IPS DF 6.9 (cell line): ENCODE results near the gene MSLN.

Source experiments
- DNase-seq: peaks from one replicate; pipeline ENCODE4 v3.0.0-alpha.2; 2013; ENCODE audit warnings: low read depth, low spot score
- H3K27ac ChIP-seq: one replicate; pipeline ENCODE4 v1.5.1; 2013; ENCODE audit warnings: low read length, control low read depth
- H3K27me3 ChIP-seq: 2 replicates; pipeline ENCODE4 v1.6.1; 2013; ENCODE audit warnings: mild to moderate bottlenecking, low read length; ENCODE audit not compliant: control insufficient read depth, insufficient read depth
- H3K36me3 ChIP-seq: 2 replicates; pipeline ENCODE4 v1.6.1; 2013; ENCODE audit warnings: low read length; ENCODE audit not compliant: control insufficient read depth, insufficient read depth
- H3K4me1 ChIP-seq: 2 replicates; pipeline ENCODE4 v1.6.1; 2013; ENCODE audit warnings: low read length; ENCODE audit not compliant: control insufficient read depth, insufficient read depth
- H3K4me3 ChIP-seq: 2 replicates; pipeline ENCODE4 v1.5.1; 2013; ENCODE audit warnings: mild to moderate bottlenecking, low read length
- H3K9me3 ChIP-seq: 2 replicates; pipeline ENCODE4 v1.6.1; 2013; ENCODE audit warnings: low read length, inconsistent platforms; ENCODE audit not compliant: control insufficient read depth, insufficient read depth
- WGBS: extraction: QIAGEN DNeasy Blood & Tissue Kit; methylation state at CpG from one replicate; pipeline ENCODE4 v1.1.7; 2013; ENCODE audit warnings: mixed read lengths, missing lambda C conversion rate; ENCODE audit not compliant: insufficient read length, insufficient coverage; 5-methylcytosine and 5-hydroxymethylcytosine counted together

MSLN gene

DNA sequence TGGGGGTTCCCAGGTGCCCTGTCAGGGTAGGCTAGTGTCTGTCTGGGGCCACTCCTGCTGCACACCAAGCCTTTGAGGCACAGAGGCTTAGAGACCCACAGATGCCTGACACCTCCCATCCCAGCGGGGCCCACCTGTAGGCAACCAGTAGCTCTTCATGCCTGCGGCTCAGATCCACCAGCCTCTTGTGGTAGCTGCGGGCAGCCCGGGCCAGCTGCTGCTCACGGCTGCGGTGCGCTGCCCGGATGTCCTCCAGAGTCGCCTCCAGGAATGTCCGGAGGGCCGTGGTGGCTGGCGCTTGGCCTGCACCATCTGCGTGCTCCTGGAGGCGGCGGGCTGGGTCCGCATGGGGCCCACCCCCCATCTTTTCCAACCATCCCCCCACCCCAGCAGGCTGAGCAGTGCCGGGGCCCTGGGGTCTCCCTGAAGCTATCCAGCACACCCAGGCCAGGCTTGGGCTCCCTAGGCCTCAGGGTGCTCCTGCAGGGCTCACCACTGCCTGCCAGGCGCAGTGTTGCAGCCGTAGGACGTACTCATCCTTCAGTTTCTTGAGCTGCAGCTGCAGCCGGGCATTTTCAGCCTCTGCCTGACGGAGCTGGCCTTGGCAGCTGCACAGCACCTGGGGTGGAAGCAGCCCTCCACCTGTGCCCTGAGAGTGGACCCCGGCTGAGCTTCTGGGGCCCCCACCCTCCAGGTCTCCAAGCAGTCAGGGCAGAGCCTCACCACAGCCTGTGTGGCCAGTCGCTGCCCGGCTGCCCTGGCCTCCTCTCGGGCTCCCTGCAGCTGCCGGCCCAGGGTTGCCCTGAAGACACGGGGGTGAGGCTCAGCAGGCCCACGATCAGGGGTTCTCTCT is 36.1 kb upstream of the MSLN start:
- no peak overlapping the region for H3K27ac ChIP-seq
- H3K9me3 ChIP-seq, result no peaks in the 10 kb centered on the region
- H3K4me1 ChIP-seq, result peaks cover 7% of the 10 kb centered on the region
- no peaks in the 10 kb centered on the region for H3K27me3 ChIP-seq
- WGBS, result no CpG with 5 or more reads among the region's 29 CpGs
- DNase-seq, result no peak
- H3K4me3 ChIP-seq, result no peak overlapping the region
- no peaks in the 10 kb centered on the region for H3K36me3 ChIP-seq

DNA sequence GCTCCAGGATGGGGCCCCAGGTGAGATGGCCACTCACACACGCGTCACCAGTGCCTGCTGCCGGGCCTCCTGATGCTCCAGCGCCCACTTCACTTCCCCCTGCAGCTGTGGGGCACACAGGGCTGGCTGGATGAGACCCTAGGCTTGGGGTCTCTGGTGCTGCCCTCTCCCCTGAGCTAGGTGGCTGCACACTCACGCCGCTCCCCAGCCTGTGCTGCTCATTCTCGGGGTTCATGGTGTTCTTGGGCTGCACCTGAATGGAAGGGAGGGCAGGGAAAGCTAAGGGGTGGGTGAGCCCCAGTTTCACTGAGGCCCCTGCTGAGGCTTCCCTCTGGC is 35.5 kb upstream of the MSLN start:
- peaks cover 5% of the 10 kb centered on the region for H3K4me1 ChIP-seq
- DNase-seq, result no peak
- no peak overlapping the region for H3K4me3 ChIP-seq
- H3K27ac ChIP-seq, result no peak overlapping the region
- no peaks in the 10 kb centered on the region for H3K27me3 ChIP-seq
- H3K36me3 ChIP-seq, result no peaks in the 10 kb centered on the region
- no peaks in the 10 kb centered on the region for H3K9me3 ChIP-seq
- WGBS, result no CpG with 5 or more reads among the region's 7 CpGs

DNA sequence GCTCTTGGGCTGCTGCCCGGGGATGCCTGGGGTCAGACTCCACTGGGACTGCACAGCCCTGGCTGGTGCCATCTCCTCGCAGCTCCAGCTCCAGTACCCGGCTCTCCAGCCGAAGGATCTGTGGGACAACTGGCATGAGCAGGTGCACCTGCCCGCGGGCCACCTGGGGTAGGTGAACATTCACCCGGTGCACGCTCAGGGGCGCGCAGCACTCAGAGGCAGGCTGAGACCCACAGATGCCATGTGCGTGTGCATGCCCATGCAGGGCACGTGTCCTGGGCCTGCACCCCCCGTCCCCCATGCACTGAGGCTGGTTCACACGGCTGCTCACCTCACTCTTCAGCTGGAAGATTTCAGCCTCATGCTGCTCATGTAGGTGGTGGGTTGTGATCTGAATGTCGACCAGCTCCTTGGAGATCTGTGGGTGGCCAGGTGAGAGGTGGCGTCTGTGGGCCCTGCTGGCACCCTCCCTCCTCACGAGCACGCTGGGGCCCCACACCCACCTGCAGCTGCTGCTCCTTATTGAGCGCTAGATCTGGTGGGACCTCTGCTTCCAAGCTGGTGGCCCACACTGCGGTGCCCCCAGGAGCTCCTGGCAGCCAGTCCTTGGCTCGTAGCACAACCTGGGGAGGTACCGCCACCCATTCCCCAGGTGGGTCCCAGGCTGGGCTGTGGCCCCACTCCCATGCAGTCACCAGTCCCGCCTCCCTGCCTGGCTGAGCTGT is 34.9 kb upstream of the MSLN start:
- no peaks in the 10 kb centered on the region for H3K9me3 ChIP-seq
- peaks cover 3% of the 10 kb centered on the region; the same call in 1 of the 2 replicates for H3K4me1 ChIP-seq
- DNase-seq, result no peak
- H3K36me3 ChIP-seq, result no peaks in the 10 kb centered on the region
- no CpG with 5 or more reads among the region's 23 CpGs for WGBS
- H3K4me3 ChIP-seq, result no peak overlapping the region
- no peaks in the 10 kb centered on the region for H3K27me3 ChIP-seq
- H3K27ac ChIP-seq, result no peak overlapping the region

DNA sequence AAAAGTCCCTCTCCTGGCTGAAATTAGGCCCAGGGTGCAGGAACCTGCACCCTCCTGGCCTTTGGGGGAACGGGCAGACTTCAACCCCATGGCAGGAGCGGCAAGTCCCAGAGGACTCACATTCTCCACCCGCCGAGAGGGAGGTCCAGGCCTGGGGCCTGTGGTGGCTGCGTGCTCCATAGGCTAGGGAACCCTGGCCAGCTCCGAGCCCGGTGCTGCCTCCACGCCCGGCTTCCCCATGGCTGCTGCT is 34.4 kb upstream of the MSLN start:
- Histone ChIP-seq H3K4me1 (peaks cover 3% of the 10 kb centered on the region; the same call in 1 of the 2 replicates), H3K27me3 (no peaks in the 10 kb centered on the region), H3K9me3 (no peaks in the 10 kb centered on the region), H3K4me3 (no peak overlapping the region), H3K27ac (no peak overlapping the region), H3K36me3 (no peaks in the 10 kb centered on the region)
- WGBS, result no CpG with 5 or more reads among the region's 9 CpGs
- no peak for DNase-seq

GRCh38 chr16:726438-727290 is 33.9 kb upstream of the MSLN start, which contains the start of the genes CCDC78 and HAGHL:
CCDC78 (minus strand) TSS chr16:726443; CDS start chr16:726367, 76 bp downstream.
HAGHL (plus strand) TSS chr16:727106; CDS start chr16:727510, 404 bp downstream.
- Histone ChIP-seq H3K9me3 (no peaks in the 10 kb centered on the region), H3K4me3 (peak within 1 kb of the TSS; percentile 51), H3K36me3 (no peaks in the 10 kb centered on the region), H3K4me1 (peaks cover 3% of the 10 kb centered on the region; the same call in 1 of the 2 replicates), H3K27me3 (no peaks in the 10 kb centered on the region), H3K27ac (no peak within 1 kb of the TSS)
- DNase-seq, result no peak
- no CpG with 5 or more reads among the region's 88 CpGs for WGBS

DNA sequence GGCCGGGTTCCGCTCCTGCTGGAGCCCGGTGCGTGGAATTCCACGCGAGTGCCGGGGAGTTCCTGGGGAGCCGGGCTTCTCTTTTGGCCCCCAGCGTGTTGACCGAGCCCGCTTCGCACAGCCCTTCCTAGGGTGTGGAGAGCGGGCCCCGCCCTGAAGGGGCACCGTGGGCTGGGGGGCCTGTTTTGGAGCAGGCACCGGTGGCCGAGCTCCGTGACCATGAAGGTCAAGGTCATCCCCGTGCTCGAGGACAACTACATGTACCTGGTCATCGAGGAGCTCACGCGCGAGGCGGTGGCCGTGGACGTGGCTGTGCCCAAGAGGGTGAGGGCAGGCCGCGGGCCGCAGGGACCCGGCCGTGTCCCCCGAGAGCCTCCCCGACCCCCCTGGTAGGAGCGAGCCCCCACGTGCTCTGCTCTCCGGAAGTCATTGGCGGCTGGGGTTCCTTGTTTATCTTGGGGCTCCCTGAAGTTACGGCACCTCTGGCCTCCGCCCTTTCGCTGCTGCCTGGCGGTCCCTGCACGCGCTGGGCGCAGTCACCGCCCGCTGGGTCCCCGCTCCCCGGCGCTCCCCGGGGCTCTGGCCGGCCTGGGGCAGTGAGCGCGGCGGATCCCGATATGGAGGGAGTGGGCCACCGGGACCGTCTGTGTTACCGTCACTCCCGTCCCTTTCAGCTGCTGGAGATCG is 33.1 kb upstream of the MSLN start:
- no peak for DNase-seq
- Histone ChIP-seq H3K4me3 (peak overlapping the region; percentile 51), H3K36me3 (no peaks in the 10 kb centered on the region), H3K27me3 (no peaks in the 10 kb centered on the region), H3K9me3 (no peaks in the 10 kb centered on the region), H3K27ac (no peak overlapping the region), H3K4me1 (peaks cover 3% of the 10 kb centered on the region; the same call in 1 of the 2 replicates)
- no CpG with 5 or more reads among the region's 61 CpGs for WGBS

DNA sequence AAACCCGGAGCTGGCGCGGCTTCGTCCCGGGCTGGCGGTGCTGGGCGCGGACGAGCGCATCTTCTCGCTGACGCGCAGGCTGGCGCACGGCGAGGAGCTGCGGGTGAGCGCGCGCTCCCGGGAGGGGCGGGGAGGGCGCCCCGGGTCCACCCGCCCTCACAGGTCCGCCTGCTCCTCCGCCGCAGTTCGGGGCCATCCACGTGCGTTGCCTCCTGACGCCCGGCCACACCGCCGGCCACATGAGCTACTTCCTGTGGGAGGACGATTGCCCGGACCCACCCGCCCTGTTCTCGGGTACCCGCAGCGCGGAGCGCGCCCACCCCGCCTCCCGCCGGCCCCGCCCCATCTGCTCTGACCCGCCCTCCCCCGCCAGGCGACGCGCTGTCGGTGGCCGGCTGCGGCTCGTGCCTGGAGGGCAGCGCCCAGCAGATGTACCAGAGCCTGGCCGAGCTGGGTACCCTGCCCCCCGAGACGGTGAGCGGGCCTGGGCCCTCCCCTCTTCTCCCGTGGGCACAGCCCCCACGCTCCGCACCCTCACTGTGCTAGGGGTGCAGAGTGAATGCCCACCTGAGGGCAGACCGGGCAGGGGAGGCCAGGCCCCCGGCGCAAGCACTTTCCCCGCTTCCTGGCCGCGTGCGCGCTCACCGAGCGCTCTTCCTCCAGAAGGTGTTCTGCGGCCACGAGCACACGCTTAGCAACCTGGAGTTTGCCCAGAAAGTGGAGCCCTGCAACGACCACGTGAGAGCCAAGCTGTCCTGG is 32.2 kb upstream of the MSLN start:
- Histone ChIP-seq H3K27ac (no peak overlapping the region), H3K4me3 (peak overlapping the region; percentile 51; the same call in 1 of the 2 replicates), H3K9me3 (no peaks in the 10 kb centered on the region), H3K36me3 (no peaks in the 10 kb centered on the region), H3K27me3 (no peaks in the 10 kb centered on the region), H3K4me1 (peaks cover 3% of the 10 kb centered on the region; the same call in 1 of the 2 replicates)
- DNase-seq, result no peak
- no CpG with 5 or more reads among the region's 80 CpGs for WGBS

- DNase-seq, result no peak
- H3K27ac ChIP-seq, result no peak overlapping the region
- WGBS, result no CpG with 5 or more reads among the region's 55 CpGs
- H3K4me1 ChIP-seq, result peaks cover 3% of the 10 kb centered on the region; the same call in 1 of the 2 replicates
- H3K4me3 ChIP-seq, result peak overlapping the region; percentile 51; the same call in 1 of the 2 replicates
- H3K9me3 ChIP-seq, result no peaks in the 10 kb centered on the region
- no peaks in the 10 kb centered on the region for H3K27me3 ChIP-seq
- 0 out of 2 replicates have a peak, but pooled peaks cover 3% of the 10 kb centered on the region for H3K36me3 ChIP-seq
Observed at GRCh38 chr16:728890-729744, 31.4 kb upstream of the MSLN start.
